Skin of body (tissue), 2 donors: Measurements from ENCODE around the gene CABP5. TPM values are rescaled to one million over a fixed set of nuclear protein-coding genes. Genes with fewer than 3 reads are reported as not detected.

Experiments used
- DNase-seq: peaks from one replicate; lab custom pipeline; 2025; lab: John Stamatoyannopoulos, UW
- total RNA-seq: library from RNA; depleted of rRNA; stranded (reverse); fragments of >200 nt; gene quantifications from one replicate; pipeline ENCODE4 v1.2.3, GENCODE V29; 2014

CABP5 gene
- total RNA-seq, 1 donor from 2014 or later, result not detected

GRCh38 chr19:48033604-48034003, 10.3 kb downstream of the CABP5 start:
- no peak for DNase-seq

GRCh38 chr19:48030073-48030472, 13.8 kb downstream of the CABP5 start:
- DNase-seq, result no peak

- no peak for DNase-seq
These were observed 14.4 kb downstream of the CABP5 start for GRCh38 chr19:48029431-48029830.

- DNase-seq, result no peak
These were observed 18.4 kb downstream of the CABP5 start for GRCh38 chr19:48025480-48025879.

- no peak for DNase-seq
These were observed 20.4 kb downstream of the CABP5 start for GRCh38 chr19:48023518-48023917.

GRCh38 chr19:48023011-48023410, 20.9 kb downstream of the CABP5 start:
- DNase-seq, result no peak

- DNase-seq, result no peak
These were observed 23.2 kb downstream of the CABP5 start for GRCh38 chr19:48020686-48021085.

- no peak for DNase-seq
These were observed 32.7 kb downstream of the CABP5 start for GRCh38 chr19:48010932-48011758.

GRCh38 chr19:48006762-48007161, 37.1 kb downstream of the CABP5 start:
- no peak for DNase-seq

GRCh38 chr19:48004236-48004635, 39.6 kb downstream of the CABP5 start:
- DNase-seq, result no peak

GRCh38 chr19:48000846-48001245, 43.0 kb downstream of the CABP5 start:
- no peak for DNase-seq

- DNase-seq, result no peak
These were observed 45.1 kb downstream of the CABP5 start for GRCh38 chr19:47998800-47999199.

- DNase-seq, result no peak
These were observed 47.6 kb downstream of the CABP5 start for GRCh38 chr19:47996230-47996727.

- no peak for DNase-seq
These were observed 49.6 kb downstream of the CABP5 start, which contains the start of gene ELSPBP1 for GRCh38 chr19:47994209-47994802. TSS of gene ELSPBP1 (plus strand) at chr19:47994632. CDS start at chr19:48008668, 14,036 bp downstream.

- no peak for DNase-seq
These were observed 51.8 kb downstream of the CABP5 start, which contains the start of gene BSPH1 for GRCh38 chr19:47992070-47992469. TSS of gene BSPH1 (minus strand) at chr19:47992170. CDS start at chr19:47992081, 89 bp downstream.

GRCh38 chr19:47991191-47991808, 52.6 kb downstream of the CABP5 start:
- DNase-seq, result no peak

Other genes with a start within 250 kb of the CABP5 start
- gene TPRX1, start 239.5 kb downstream of the CABP5 start, total RNA-seq, result not detected
- not detected for gene CRX, start 222.1 kb downstream of the CABP5 start, total RNA-seq
- gene TPRX2, start 184.8 kb downstream of the CABP5 start, total RNA-seq, result not detected
- gene SULT2A1, start 157.8 kb downstream of the CABP5 start, total RNA-seq, result not detected
- not detected for gene BSPH1, start 51.9 kb downstream of the CABP5 start, total RNA-seq
- gene ELSPBP1, start 49.4 kb downstream of the CABP5 start, total RNA-seq, result not detected
- 5.9 TPM for gene PLA2G4C, start 66.7 kb upstream of the CABP5 start, total RNA-seq
- 27.3 TPM for gene LIG1, start 126.3 kb upstream of the CABP5 start, total RNA-seq
- 2.5 TPM for gene ZSWIM9, start 126.6 kb upstream of the CABP5 start, total RNA-seq
- gene CARD8, start 211.8 kb upstream of the CABP5 start, total RNA-seq, result 34.0 TPM
- gene ZNF114, start 226.0 kb upstream of the CABP5 start, total RNA-seq, result 4.1 TPM